IPS-NIHi7 (cell line): ENCODE results near the gene PEX5L.
A peak's percentile ranks its signal among the peaks of the same experiment; 100 is the strongest.
"Not testable (repeated sequence)": the region's sequence is repeated elsewhere in the genome, so short reads cannot be mapped to it uniquely, and the experiment has no call there.

Experiments used
- DNase-seq: peaks from one replicate; pipeline ENCODE4 v3.0.0; 2012; ENCODE audit warnings: mixed read lengths; ENCODE audit errors: extremely low spot score

Gene PEX5L, protein sequence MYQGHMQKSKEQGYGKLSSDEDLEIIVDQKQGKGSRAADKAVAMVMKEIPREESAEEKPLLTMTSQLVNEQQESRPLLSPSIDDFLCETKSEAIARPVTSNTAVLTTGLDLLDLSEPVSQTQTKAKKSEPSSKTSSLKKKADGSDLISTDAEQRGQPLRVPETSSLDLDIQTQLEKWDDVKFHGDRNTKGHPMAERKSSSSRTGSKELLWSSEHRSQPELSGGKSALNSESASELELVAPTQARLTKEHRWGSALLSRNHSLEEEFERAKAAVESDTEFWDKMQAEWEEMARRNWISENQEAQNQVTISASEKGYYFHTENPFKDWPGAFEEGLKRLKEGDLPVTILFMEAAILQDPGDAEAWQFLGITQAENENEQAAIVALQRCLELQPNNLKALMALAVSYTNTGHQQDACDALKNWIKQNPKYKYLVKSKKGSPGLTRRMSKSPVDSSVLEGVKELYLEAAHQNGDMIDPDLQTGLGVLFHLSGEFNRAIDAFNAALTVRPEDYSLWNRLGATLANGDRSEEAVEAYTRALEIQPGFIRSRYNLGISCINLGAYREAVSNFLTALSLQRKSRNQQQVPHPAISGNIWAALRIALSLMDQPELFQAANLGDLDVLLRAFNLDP

DNA sequence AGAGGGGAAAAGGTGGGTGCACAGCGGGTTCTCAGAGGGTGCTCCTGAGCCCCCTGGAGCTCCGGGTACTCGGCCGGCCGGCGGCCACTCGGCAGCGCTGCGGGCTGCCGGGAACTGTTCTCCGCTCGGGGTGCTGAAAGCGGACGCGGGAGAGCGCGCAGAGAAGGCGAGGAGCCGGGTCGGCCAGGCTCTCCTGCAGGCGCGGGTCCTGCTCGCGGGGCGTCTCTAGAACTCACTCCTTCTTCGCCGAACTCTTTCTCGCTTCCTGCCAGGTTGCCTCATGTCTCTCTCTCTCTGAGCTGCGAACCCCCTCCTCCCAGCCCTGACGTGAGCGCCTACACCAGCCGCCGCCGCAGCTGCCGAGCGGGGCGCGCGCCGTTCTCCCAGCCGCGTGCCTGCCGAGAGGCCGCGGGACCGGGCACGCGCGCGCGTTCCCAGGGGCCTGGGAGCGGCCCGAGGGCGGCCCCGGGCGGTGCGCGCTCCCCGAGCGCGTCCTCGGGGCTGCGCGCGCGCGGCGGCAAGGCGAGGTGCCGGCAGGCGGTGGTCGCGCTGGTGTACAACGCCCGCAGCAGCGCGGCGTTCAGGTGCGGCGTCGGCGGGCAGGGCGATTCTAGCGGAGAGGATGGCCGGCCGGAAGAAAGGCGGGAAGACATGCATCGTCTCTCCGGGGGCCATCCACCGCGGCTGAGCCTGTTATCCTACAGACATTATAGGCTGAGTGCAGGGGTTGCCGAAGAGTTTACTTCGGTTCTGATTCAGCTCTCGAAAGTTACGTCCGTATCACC is at the start of gene PEX5L:
TSS of gene PEX5L (minus strand) at position 267 of the 785 bp plus-strand sequence. CDS start 338 bp downstream, outside the sequence.
- DNase-seq = peak; percentile 83

DNA sequence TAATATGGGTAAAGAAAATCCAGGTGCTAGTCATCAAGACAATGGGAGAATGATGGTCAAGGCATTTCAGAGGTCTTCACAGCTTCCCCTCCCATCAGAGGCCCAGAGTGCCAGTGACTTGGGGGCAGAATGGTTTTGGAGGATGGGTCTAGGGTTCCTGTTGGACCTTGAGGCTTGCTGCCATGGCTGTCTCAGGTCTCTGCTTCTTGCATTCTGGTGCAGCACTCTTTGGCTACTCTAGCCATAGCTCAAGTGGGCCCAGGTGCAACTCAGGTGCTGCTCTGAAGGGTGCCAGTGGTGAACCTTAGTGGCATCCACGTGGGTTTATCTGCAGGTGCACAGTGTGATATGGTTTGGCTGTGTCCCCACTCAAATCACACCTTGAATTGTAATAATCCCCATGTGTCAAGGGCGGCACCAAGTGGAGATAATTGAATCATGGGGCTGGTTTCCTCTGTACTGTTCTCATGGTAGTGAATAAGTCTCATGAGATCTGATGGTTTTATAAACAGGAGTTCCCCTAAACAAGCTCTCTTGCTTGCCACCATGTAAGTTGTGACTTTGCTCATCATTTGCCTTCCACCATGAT is 48.5 kb upstream of the PEX5L start:
- no peak for DNase-seq

DNA sequence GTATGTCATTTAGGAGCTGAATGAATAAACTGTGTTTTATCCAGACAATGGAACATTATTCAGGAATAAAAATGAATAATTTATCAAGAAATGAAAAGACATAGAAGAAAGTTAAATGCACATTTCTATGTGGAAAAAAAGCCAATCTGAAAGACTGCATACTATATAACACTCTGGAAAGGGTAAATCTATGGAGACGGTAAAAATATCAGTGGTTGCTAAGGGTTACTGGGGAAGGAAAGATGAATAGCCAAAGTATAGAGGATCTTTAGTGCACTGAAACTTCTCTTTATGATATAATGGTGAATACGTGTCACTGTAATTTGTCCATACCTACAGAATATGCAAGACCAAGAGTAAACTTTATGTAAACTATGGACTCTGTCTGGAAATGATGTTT is 46.0 kb upstream of the PEX5L start:
- DNase-seq = no peak

DNA sequence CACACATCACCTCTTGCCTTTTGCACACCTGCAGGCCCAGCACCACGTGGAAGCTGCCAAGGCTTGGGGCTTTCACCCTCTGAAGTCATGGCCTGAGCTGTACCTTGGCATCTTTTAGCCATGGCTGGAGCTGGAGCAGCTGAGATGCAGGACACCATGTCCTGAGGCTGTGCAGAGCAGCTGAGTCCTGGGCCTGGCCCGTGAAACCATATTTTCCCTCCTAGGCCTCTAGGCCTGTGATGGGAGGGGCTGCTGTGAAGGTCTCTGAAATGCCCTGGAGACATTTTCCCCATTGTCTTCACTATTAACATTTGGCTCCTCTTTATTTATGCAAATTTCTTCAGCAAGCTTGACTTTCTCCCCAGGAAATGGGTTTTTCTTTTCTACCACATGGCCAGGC is 41.9 kb upstream of the PEX5L start:
- no peak for DNase-seq

DNA sequence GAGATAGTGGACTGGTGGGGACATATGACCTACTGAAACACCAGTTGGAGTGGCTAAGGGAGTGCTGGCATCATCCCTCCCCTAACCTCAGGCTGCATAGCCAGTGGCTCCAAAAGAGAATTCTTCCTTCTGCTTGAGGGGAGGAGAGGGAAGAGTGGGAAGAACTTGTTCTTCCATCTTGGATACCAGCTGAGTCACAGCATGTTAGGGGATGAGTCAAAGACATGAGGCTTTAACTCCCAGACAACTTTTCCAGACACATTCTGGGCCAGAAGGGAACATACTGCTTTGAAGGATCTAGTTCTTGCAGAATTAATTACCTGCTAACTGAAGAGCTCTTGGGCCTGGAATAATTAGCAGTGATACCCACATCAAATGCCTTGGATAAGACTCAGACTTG is 36.8 kb upstream of the PEX5L start:
- no peak for DNase-seq

DNA sequence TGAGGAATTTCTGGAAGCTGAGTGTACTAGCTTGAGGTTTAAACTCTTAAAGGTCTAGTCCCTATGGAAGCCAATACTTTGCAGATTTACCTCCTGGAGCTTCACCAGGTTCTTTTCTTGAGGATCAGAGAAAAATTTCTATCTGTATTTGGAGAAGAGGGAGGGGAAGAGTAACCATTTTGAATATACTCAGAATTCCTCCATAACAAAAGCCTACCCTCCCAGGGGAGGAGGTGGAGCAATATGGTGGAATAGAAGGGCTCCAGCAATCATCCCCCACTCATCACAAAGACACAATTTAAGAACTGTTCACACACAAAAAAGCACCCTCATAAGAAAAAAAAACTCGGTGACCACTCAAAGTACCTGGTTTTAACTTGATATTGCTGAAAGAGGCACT is 36.0 kb upstream of the PEX5L start:
- DNase-seq = peak; percentile 15

DNA sequence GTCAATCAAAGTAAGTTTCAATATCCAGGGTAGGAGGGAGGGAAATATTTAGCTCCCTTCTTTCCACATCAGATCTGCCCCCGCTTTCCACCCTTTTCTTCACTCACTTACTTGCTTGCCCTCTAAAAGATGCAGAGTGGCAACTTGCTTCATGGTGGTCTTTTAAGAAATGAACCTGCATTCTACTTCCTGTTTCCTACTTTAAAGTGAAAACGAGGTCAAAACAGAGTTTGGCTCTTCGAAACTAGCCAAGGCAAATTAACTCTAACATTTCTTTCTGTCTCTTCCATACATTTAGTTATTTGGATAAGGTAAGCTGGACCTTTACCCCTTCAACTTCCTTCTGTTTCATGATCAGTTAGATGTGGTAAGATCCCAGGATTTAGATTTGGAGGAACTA is 34.2 kb upstream of the PEX5L start:
- DNase-seq = no peak

DNA sequence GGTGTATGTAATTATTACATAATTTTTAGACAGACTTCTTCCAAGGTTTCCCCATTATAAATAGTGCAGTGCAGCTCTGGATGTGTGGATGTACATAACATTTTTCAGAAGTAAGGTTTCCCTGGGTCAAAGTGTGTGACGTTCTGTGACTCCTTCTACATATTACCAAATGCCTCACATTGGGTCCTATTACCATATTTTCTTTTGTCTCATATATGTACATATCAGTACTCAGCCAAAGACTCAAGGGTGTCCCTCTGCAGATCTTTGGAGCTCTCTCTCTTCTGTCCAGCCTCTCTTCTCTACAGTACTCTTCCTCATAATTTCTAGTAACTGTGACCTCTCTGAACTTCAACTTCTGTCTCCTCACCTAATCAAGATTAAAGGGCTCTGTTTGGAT is 31.3 kb upstream of the PEX5L start:
- DNase-seq = no peak

DNA sequence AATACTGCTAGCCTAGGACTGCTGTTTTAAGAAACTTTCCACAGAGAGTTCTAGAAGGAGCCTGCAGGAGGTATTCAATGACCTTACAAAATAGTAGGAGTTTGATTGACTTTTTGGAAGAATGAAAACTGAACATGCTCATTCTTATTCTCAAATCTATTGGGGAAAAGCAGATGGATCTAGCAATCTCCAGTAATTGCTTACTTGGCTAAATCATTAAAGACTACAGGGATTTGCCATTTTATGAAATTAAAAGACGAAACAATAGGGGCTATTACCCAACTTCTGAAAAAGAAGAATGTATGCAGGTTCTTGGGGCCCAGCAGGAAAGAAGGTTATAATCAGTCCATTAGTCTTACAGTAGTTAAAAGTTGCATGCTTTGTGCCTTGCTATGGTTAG is 29.9 kb upstream of the PEX5L start:
- DNase-seq = no peak

DNA sequence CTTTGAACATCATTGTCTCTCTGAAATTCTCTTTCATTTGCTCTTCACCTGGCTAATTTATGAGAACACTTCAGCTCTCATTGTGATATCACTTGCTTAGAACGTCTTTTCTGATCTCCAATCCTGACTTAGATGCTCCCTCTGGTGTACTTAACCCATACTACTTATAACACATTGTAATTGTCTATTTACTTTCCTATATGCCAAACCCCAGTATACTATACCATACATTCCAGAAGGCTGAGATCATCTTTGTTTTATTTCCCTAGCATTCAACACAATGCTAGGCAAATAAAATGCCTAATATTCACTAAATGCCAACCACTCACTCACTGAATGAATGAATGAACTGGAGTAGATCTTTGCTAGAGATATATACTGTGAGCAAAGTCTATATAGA is 27.0 kb upstream of the PEX5L start:
- DNase-seq = no peak

DNA sequence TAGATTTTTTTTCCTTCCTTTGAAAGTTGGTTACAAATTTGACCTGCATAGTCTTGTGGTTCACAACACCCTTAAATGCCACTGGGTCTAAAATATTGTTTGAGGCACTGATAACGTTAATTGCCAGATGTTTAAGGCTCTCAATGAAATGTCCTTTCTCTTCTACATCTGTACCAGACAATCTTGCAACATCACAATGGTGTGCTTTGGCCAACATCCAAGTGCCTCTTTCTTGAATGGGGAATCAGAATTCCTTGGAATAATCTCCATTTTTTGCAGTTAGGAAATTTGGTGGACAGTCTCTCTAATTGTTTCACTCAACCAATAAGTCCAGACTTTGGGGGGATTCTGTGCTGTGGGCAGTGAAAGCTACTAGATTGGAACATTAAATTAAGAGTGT is 26.0 kb upstream of the PEX5L start:
- no peak for DNase-seq

DNA sequence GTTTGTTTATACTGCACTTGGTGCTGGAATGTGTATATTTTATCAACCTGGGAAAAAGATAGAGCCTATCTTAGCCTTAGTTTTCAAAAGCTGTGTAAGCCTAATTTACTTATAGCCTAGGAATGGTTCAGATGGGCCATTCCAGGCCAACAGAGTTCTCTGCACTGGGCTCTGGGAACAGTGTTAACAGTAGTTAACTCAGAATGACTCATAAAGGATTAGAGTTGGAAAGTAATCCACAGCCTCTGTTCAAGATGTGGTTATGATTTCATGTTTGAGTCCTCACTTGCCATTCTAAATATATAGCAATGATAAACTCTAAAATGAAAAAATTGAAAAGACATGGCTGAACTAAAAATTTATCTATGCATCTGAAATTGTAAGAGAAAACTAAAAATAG is 22.6 kb upstream of the PEX5L start:
- DNase-seq = no peak

DNA sequence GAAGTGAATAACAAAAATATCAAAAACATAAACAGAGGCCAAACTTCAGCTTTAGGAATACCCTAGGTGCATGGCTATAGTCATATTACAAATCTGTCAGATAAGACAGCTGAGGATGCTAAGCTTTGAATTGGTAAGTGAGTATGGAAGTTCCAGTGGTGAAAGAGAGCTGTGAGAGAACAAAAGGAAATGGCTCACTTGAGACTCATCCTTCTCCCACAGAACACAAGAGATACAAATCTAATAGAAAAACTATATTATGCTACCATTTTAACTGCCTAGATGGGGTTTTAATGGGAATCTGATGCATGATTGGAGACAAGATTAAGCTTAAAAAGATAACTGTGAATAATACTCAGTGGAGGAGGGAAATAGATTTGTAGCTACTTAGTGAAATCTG is 21.5 kb upstream of the PEX5L start:
- no peak for DNase-seq

DNA sequence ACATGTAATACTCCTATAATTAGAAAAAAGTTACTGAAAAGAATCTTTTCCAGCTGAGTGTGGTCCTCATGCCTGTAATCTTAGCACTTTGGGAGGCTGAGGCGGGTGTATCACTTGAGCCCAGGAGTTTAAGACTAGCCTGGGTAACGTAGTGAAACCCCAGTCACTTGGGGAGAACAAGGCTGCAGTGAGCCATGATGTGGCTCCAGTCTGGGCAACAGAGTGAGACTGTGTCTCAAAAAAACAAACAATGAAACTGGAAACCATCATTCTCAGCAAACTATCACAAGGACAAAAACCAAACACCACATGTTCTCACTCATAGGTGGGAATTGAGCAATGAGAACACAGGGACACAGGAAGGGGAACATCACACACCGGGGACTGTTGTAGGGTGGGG is 18.9 kb upstream of the PEX5L start:
- DNase-seq = not testable (repeated sequence)

DNA sequence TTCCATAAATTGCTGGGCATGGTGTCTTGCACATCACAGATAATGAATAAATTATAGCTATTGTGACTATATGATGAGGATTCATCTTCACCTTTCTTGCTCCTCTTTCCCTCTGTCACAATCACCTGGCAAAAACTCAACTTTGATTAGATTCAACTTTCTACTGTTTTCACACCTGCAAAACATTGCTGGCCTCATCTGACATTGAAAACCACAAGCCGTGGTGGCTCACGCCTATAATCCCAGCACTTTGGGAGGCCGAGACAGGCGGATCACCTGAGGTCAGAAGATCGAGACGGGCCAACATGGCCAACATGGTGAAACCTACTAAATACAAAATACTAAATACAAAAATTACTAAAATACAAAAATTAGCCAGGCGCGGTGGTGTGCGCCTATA is 12.7 kb upstream of the PEX5L start:
- DNase-seq = no peak

DNA sequence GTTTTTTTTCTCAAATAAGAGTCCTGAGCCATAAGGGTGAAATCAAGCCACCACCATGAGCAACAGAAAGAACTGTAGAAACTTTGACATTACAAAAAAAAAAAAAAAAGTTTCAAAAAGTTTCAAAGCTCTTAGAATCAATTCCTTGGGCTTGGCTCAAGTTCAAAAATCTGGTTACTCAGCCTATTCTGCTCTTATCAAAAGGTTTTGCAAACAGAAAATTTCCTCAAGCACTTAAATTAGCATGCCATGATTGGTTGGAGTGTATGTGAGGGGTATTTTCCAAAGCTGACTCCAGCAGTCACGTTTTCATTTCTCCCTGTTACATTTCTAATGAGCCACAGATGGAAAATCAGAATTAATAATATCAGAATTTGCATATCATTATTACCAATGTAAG is 12.1 kb upstream of the PEX5L start:
- DNase-seq = no peak

DNA sequence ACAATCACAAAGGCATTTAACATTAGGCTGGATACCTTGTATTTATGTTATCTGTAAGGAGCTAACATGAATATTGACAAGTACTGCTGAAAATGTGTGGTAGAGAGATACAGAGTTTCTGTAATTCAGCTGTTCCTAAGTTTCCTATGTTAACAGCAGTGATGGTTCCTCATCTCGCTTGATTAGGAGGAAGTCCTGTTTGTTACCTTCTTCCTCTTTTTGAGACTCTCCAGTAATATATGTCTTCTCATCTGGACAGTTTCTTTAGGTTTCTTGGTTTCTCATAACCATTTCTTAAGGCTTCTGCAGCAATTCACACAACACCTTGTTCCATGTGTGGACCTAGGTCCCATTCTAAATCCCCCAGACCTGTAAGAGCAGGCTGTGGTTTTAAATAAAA is 11.4 kb upstream of the PEX5L start:
- DNase-seq = no peak

DNA sequence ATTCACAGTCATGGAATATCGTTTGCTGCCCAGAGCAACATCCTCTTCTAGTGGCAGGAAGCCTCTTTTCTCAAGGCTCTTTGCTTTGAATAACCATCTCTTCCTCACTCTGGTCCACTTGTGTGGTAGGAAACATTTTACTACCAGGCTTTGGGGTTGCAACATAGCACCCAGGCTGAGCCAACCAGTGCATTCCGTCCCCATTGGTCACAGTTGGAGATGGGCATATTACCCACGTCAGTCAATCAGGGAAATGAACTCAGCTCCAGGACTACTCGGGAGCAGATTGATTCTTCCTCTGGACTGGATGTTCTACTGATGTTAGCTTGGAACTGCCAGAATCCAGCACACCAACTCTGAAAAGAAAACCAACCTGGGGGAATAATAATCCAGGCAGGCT is 4.2 kb upstream of the PEX5L start:
- DNase-seq = no peak

DNA sequence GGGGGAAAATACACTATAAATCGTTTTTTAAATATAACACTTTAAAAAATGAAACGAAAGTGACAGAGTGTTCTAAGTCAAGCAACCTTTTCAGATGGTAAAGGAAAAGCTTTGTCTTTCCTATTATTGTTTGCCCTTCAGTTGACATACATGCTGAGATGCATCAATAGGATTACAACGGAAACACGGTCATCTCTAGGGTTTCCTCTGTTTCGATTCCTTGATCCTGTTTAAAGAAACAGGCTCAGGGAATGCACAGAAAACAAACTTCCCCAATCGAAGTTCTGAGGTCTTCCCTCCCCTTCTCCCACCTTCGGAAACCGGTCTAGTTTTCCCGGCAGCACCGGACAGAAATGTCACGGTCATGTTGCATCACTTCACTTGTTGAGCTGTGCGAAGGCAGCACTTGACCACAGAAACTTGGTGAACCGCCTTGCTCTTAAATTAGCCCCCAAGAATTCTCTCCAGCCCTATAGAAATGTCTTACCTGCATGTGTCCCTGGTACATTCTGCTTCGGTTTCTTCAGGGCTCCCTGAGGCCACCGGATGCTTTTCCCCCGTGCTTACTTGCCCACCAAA is 556 bp downstream of the PEX5L start:
- no peak for DNase-seq

DNA sequence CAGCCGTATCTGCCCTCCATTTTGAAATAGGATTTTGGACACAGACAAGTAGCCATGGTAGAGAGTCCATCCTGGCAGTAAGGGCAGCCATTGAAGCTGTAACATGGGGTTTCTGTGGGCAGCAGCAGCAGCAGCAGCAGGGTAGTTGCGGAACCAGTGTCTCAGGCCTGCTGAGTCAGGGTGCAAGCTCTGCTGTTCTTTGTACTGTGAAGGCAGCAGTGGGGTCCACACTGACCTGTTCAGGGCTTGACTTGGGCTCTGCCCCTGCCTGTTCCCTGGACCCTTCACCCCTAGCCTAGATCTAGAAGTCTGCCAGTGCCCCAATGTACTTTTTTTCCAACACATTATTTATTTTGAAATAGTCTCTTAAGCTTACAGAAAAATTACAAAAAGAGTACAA is 9.7 kb downstream of the PEX5L start:
- DNase-seq = no peak

DNA sequence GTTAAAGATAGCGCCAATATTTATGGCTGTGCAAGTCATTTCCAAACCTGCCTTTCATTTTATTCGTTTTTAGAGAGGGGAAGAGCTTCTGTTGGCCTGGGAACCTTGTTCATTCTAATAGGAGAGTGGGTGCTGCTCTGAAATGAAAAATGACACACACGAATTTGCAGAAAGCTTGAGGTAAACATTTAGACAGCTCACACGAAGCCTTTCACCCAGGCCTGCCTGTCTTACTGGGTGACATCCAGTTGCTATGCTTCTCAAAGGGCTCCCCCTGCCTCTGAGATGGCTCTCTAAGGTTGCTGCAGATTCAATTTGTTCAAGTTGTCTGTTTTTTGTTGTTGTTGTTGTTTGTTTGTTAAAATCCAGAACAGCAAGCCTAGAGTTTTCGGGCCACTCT is 18.2 kb downstream of the PEX5L start:
- DNase-seq = peak; percentile 35

DNA sequence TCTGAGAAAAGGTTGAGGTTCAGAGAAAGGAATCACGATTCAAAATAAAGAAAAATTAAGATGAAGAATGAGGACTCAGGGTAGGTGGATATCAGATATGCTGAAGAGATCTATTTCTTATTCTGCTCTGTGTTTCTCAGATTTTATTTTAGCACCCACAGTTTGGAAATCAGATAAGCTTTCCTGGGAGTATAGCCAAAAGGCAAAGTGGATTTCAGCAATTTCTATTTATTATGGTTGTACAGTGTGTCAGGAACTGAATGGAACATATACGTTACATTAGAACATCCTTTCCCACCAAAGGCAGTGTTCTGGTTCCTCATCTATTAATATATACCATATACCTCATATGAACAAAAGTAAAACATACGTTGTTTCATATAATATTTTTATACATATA is 18.9 kb downstream of the PEX5L start:
- no peak for DNase-seq
